GM12875 (cell line): ENCODE measurements around the gene L2HGDH.

Experiments used
- H3K4me3 ChIP-seq: one replicate; pipeline ENCODE4 v1.5.1; 2011; ENCODE audit warnings: low read depth, low read length, control low read depth
- TF ChIP-seq, protein P1 (sequence below): IDR thresholded peaks from 2 replicates; pipeline ENCODE4 v1.5.1; 2011; ENCODE audit warnings: low read depth, mild to moderate bottlenecking, control low read depth, inconsistent platforms, low read length, moderate library complexity, borderline replicate concordance; ENCODE audit not compliant: insufficient read depth

L2HGDH gene

DNA sequence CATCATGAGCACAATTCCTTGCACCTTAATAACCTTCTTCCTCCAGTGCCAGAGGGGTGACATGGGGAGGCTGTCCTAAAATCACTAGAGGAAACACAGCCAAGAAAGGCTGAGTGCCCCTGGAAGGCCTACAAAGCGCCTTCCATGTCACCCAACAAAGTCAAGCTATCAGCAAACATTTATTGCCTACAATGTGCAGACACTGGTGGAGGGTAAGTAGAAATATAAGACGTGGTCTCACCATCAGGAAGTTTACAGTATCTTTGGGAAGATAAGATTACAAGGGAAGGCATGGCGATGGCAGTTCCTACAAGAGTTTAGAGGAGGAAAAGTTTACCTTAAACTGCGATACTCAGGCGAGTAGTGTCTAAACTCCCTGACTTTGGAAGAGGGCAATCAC is 28.0 kb upstream of the L2HGDH start:
- TF ChIP-seq, protein P1, sequence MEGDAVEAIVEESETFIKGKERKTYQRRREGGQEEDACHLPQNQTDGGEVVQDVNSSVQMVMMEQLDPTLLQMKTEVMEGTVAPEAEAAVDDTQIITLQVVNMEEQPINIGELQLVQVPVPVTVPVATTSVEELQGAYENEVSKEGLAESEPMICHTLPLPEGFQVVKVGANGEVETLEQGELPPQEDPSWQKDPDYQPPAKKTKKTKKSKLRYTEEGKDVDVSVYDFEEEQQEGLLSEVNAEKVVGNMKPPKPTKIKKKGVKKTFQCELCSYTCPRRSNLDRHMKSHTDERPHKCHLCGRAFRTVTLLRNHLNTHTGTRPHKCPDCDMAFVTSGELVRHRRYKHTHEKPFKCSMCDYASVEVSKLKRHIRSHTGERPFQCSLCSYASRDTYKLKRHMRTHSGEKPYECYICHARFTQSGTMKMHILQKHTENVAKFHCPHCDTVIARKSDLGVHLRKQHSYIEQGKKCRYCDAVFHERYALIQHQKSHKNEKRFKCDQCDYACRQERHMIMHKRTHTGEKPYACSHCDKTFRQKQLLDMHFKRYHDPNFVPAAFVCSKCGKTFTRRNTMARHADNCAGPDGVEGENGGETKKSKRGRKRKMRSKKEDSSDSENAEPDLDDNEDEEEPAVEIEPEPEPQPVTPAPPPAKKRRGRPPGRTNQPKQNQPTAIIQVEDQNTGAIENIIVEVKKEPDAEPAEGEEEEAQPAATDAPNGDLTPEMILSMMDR, result no peak
- no peak overlapping the region for H3K4me3 ChIP-seq

DNA sequence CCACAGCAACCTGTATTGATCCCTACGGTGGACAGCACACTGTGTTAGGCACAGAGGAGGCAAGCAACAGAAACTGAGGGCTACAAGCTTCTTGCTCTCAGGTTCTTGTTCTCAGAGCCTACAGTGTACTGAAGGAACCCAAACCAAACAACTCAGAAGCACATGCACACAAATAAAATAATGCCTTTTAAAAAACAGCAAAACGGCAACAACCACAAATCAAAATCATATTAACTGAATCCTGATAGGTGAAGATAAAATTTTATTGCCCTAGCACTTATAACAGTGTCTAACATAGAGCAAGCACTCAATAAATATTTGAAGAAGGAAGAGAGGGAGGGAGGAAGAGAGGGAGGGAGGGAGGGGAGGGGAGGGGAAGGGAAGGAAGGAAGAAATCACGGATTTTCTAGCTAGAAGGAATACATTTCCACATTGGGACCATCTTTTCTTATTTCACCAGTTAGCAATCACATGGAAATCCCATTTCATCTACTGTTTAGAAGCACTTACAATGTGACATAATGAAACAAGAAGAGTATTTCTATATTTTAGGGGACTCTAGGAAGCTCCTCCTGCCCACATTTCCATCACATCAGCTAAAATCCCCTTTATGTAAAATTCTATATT is 27.3 kb upstream of the L2HGDH start:
- no peak overlapping the region for H3K4me3 ChIP-seq
- TF ChIP-seq, protein P1, result no peak

DNA sequence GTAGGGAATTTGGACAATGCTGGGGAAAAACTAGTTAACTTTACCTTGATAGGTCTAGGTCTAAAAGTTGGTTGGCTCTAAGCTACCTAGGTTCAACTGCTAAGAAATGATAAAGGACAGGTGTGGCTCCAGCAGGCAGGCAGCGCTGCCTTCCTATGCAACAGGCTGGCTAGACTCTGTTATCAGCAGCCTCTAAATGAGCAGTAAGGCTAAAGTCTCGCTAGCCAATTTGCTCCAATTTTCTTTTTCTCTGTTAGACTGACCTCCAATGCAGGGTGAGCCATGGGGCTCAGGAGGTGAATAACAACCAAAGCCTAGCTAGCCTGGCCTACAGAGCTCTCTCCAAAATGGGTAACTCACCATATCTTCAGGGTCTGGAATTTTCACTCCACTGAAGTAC is 26.6 kb upstream of the L2HGDH start:
- TF ChIP-seq, protein P1, result no peak
- no peak overlapping the region for H3K4me3 ChIP-seq

DNA sequence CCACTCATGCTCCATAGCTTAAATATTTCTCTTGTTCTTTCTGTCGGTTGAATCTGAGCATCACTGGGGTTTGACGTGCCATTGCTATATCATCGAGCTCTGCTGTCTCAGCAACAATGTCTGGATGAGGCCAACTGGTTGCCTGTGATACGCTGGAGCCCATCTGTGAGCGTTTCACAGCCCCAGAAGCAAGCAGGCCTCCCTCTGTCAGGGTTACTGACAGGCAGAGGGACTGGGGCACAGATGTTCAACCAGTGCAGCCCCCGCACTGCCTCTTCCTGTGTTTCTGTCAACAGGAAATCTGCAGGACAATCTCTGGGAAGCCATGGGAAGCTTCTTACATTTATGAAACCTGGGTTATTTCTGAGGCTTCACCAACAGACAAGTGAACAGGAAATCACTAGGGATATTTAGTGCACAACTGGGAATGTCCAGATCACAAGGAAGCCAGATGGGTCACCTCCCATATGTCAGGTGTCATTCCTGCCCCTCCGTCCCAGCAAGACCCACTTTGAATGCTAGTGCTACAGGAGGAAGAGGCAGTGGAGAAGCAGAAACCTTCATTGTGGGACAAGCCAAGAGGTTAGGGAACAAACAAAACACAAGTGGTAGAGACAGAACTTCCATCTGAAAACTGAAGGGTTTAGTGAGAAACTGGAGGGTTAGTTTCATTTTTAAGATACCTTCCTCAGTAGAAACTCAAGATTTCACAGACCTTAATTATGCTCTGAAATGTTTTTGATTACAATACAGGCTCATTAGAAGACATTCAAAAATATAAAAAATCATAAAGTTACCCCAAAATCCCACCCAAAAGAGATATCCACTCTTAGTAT is 24.2 kb upstream of the L2HGDH start:
- TF ChIP-seq, protein P1, result no peak
- H3K4me3 ChIP-seq, result no peak overlapping the region

DNA sequence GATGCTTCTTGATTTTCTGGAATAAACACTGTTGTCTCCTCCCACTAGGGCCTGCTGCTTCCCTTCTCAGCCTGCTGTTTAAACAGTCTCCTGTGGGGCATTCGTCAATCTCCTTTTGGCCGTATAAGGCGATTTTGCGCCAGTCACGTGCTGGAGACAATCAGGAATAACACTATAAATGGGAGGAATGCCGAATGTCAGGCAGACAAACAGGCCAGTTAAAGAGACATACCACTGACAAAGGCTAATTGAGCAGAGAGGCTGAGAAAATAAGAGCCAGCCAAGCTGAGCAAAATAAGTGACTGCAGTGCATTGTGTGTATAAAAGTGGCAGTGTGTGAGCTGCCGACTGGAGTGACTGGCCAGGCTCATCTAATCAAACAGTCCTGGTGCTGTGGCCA is 23.4 kb upstream of the L2HGDH start:
- no peak overlapping the region for H3K4me3 ChIP-seq
- TF ChIP-seq, protein P1, result no peak

DNA sequence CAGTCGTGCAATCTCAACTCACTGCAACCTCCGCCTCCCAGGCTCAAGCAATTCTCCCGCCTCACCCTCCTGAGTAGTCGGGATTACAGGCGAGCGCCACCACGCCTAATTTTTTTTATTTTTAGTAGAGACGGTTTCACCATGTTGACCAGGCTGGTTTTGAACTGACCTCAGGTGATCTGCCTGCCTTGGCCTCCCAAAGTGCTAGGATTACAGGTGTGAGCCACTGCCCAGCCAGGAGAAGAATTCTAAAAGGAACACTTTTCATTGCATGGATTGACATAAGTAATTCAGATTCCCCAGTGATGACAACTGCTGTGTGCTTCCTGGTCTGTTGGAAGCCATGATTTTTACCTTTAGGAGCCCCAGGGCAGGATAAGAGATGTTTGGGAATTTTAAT is 22.2 kb upstream of the L2HGDH start:
- TF ChIP-seq, protein P1, result no peak
- no peak overlapping the region for H3K4me3 ChIP-seq
